Pancreas (tissue), 10 donors: ENCODE measurements around the gene CYB5R3. TPM values are rescaled to one million over a fixed set of nuclear protein-coding genes. Genes with fewer than 3 reads are reported as not detected.
A peak's percentile ranks its signal among the peaks of the same experiment; 100 is the strongest.
"Not testable (repeated sequence)": the region's sequence is repeated elsewhere in the genome, so short reads cannot be mapped to it uniquely, and the experiment has no call there.

Experiments
- ATAC-seq, 4 donors: fragments of 200-7000 bp; cut with Tn5 transposase; one replicate each; pipeline versions ENCODE4 v1.8.0 to v1.9.1; 2020; ENCODE audit warnings: mild to moderate bottlenecking in 4 of 4, moderate library complexity in 4 of 4
- DNase-seq, 6 donors: peaks; one replicate each; pipeline ENCODE4 v3.0.0-alpha.2; 2020
- FAIRE-seq: peaks from 2 replicates; lab custom pipeline; 2012; peaks lifted over from hg19 to GRCh38; lab: Jason Lieb, UNC
- H3K27ac ChIP-seq, 4 donors: fragments of 200-600 bp; sonication (generic); 1 replicate in 3 of 4; 2 replicates in 1 of 4; pipeline versions ENCODE4 v1.5.0 to v1.8.0; 2020
- H3K27me3 ChIP-seq, 4 donors: fragments of 200-600 bp; one replicate each; pipeline ENCODE4 v1.8.0; 2021
- H3K36me3 ChIP-seq, 3 donors: fragments of 200-600 bp; sonication (generic) in 1 of 3; one replicate each; pipeline versions ENCODE4 v1.5.0 to v1.8.0; 2020 to 2021
- H3K4me1 ChIP-seq, 3 donors: fragments of 200-600 bp; one replicate each; pipeline ENCODE4 v1.8.0; 2021
- H3K4me3 ChIP-seq, 4 donors: fragments of 200-600 bp; sonication (generic) in 2 of 4; one replicate each; pipeline versions ENCODE4 v1.5.0 to v1.8.0; 2020 to 2021
- H3K9me3 ChIP-seq, 4 donors: fragments of 200-600 bp; one replicate each; pipeline ENCODE4 v1.8.0; 2021
- CTCF ChIP-seq, 4 donors: fragments of 200-600 bp; sonication (generic) in 3 of 4; IDR thresholded peaks; one replicate each; pipeline versions ENCODE4 v1.5.0 to v1.8.0; 2021; ENCODE audit warnings: antibody characterized with exemption in 4 of 4
- WGBS, 2 donors: extraction: QIAGEN DNeasy Blood & Tissue Kit; methylation state at CpG; one replicate each; pipeline ENCODE4 v1.1.7; 2013; 5-methylcytosine and 5-hydroxymethylcytosine counted together
- intact Hi-C, 3 donors: fragments of 100-400 bp; cut with DNase I; formaldehyde crosslinking; loops; one replicate each; pipeline versions ENCODE4 v1.11.1 to v1.14.2; 2022
- polyA plus RNA-seq, 2 donors: library from polyadenylated mRNA; stranded (reverse); fragments of 200-250 nt; gene quantifications; one replicate each; pipeline ENCODE4 v1.2.3, GENCODE V29; 2013
- total RNA-seq, 6 donors: library from RNA; stranded (reverse); fragmentation: NEBNext Ultra II Directional in 4 of 6; extraction: Animal tissue kit (Norgen Biotek cat#: 25700) in 4 of 6; gene quantifications; one replicate each; pipeline versions ENCODE4 v1.2.1 to v1.2.4, GENCODE V29; 2021 to 2023
- donor health status: healthy with polysubstance abuse.
- donor health status: DM: no; HTN: no; CAD: no; lungs with moderate emphysema.
- donor health status: DM: no; HTN: no; CAD: no.
- donor health status: control.
- donor health status: control.
- donor health status: Bipolar disorder and iron deficiency.
- donor health status: DM: yes; HTN: yes; CAD: no.
- donor health status: DM: no; HTN: no; CAD: no.
- donor health status: DM: no; HTN: no; CAD: no.
- donor health status: DM: yes; HTN: yes; CAD: no.

Gene CYB5R3
- total and polyA plus RNA-seq, 8 donors: 32.6 to 105 (median 50.4) TPM

GRCh38 chr22:42620084-42620483 is 29.1 kb downstream of the CYB5R3 start:
- no peak for TF ChIP-seq CTCF (IDR thresholded peaks at IDR 0.05)
- WGBS, 2 donors: 92 to 94% methylated on average over 4 of the region's 4 CpGs
- DNase-seq (no peak), FAIRE-seq (no peak), ATAC-seq (no peak)
- peaks cover 0 to 8% (median 6%) of the 10 kb centered on the region in 3 donors for H3K4me1 ChIP-seq
- H3K9me3 ChIP-seq: no peaks in the 10 kb centered on the region
- peaks cover 3 to 15% (median 6%) of the 10 kb centered on the region in 3 donors for H3K36me3 ChIP-seq
- H3K27ac ChIP-seq: no peak overlapping the region
- intact Hi-C loops: no loop called here
- H3K4me3 ChIP-seq: no peak overlapping the region
- H3K27me3 ChIP-seq: no peaks in the 10 kb centered on the region

- FAIRE-seq: no peak
- no peak for ATAC-seq
- DNase-seq: peak in 1 of 6 donors; percentile 82
- intact Hi-C loops: no loop called here
- H3K27me3 ChIP-seq: no peaks in the 10 kb centered on the region
- peaks cover 0 to 8% (median 6%) of the 10 kb centered on the region in 3 donors for H3K4me1 ChIP-seq
- H3K4me3 ChIP-seq: no peak overlapping the region
- 93 to 96% methylated on average over 35 of the region's 35 CpGs for WGBS, 2 donors
- H3K27ac ChIP-seq: no peak overlapping the region
- H3K9me3 ChIP-seq: no peaks in the 10 kb centered on the region
- no peak for TF ChIP-seq CTCF (IDR thresholded peaks at IDR 0.05)
- H3K36me3 ChIP-seq: peaks cover 3 to 15% (median 6%) of the 10 kb centered on the region in 3 donors
Observed at GRCh38 chr22:42619261-42620063, 29.7 kb downstream of the CYB5R3 start.

DNA sequence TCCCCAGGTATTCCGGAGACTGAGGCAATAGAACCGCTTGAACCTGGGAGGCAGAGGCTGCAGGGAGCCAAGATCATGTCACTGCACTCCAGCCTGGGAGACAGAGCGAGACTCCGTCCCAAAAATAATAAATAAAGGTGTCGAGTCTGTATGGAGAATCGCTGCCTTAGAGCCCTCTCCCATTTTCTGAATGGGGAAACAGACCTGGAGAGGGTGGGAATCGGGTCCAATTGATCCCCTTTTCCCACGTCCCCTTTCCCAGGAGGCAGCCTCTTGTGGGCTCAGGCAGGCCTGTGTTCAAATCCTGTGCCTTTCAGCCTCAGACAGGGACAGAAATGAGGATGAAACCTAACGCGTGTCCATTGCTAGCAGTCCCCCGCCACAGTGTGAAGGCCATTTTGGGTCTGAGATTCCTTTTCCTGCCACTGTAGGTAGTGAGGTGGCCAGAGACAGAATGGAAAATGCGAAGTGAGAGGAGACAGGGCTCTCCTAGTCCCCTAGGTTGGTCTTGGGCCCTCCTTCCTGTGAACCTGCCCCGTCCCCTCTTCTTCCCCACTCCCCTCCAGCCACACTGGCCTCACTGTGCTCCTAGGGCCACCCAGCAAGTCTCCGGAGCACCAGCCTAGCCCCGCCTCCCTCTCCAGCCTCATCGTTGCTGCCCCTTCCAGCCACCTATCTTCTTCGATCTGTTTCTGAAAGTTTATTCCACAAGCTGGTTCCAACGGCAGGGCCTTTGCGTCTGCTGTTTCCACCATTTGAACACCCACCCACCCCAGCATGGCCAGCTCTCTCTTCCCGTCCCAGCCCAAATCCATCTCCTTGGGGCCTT is 31.8 kb downstream of the CYB5R3 start:
- ATAC-seq: no peak
- Histone ChIP-seq H3K4me3 (no peak overlapping the region), H3K36me3 (peaks cover 3 to 10% (median 6%) of the 10 kb centered on the region in 3 donors), H3K9me3 (no peaks in the 10 kb centered on the region), H3K27me3 (no peaks in the 10 kb centered on the region), H3K27ac (no peak overlapping the region), H3K4me1 (peaks cover 7 to 20% (median 17%) of the 10 kb centered on the region in 3 donors)
- 52 to 59% methylated on average over 19 to 20 of the region's 20 CpGs for WGBS, 2 donors
- no peak for FAIRE-seq
- intact Hi-C loops: no loop called here
- no peak for TF ChIP-seq CTCF (IDR thresholded peaks at IDR 0.05)
- peak in 1 of 6 donors; percentile 17 for DNase-seq

DNA sequence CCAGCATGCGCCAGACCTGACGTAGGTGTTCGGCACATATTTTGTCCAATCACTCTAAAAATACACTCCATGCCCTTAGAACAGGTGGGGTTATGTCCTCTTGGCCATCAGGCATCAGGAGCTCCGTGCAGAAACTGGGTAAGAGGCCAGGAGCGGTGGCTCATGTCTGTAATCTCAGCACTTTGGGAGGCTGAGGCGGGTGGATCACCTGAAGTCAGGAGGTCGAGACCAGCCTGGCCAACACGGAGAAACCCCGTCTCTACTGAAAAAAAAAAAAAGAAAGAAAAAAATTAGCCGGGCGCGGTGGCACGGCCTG is 33.4 kb downstream of the CYB5R3 start:
- DNase-seq: peak in 3 of 6 donors; percentile 32 to 69 (median 54)
- H3K4me3 ChIP-seq: peak overlapping the region in 2 of 4 donors; percentile 75 to 78
- peaks cover 12 to 35% (median 24%) of the 10 kb centered on the region in 3 donors for H3K4me1 ChIP-seq
- H3K9me3 ChIP-seq, FAIRE-seq, intact Hi-C loops, H3K36me3 ChIP-seq, H3K27me3 ChIP-seq: not testable (repeated sequence)
- ATAC-seq: peak; percentile 5 to 14 (median 6)
- H3K27ac ChIP-seq: peak overlapping the region; percentile 88 to 98 (median 97)
- WGBS, 2 donors: 1 to 11% methylated on average over 13 of the region's 13 CpGs

DNA sequence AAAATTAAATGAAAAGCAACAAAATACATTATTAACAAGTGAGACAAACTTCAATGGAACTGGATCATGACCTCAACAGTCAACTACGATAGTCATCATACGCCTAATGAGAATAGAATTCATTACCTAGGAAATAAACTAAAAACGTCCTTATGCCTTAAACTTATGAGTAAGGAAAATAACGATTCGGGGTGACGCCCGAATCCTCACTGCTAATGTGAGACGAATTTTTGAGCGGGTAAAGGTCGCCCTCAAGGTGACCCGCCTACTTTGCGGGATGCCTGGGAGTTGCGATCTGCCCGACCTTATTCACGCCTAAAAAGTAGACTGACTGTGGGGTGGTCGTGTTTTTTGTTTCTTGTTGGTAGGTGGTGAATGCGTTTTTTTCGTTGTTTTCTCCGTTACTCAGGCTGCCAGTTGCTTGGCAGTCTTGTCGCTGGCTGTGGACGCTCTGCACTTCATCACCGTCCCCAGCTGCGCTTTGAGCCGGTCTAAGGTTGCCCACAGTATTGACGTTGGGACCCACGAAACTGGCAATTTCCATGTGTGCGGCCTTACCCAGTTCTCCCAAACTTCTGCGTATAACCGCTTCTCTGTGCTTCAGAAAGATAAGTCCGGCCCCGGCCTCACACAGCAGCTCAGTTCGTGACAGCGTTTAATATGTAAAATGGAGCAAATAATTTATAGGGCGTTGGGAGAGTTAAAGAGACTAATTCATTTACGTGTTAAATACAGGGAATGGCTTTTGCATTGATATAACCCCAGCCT is 33.9 kb downstream of the CYB5R3 start:
- Histone ChIP-seq H3K27ac (peak overlapping the region; percentile 88 to 98 (median 97)), H3K4me3 (peak overlapping the region in 2 of 4 donors; percentile 75 to 78), H3K27me3 (no peaks in the 10 kb centered on the region), H3K9me3 (no peaks in the 10 kb centered on the region), H3K36me3 (peaks cover 3 to 9% (median 6%) of the 10 kb centered on the region in 3 donors), H3K4me1 (peaks cover 12 to 41% (median 29%) of the 10 kb centered on the region in 3 donors)
- FAIRE-seq (no peak), ATAC-seq (peak; percentile 62 to 80 (median 68)), DNase-seq (peak; percentile 72 to 87 (median 77))
- no peak for TF ChIP-seq CTCF (IDR thresholded peaks at IDR 0.05)
- intact Hi-C loops: no loop called here
- 0% methylated on average over 35 of the region's 35 CpGs for WGBS, 2 donors
